T-helper 1 cell treated with Interleukin-12 subunit alpha and Interleukin-12 subunit beta and Interleukin-4 antibody, amounts not matched to agents 30 μg/mL and 1 μg/mL, for 36 hours (primary cell): ENCODE results near the gene SCFD2.
"Not testable (repeated sequence)": the region's sequence is repeated elsewhere in the genome, so short reads cannot be mapped to it uniquely, and the experiment has no call there.

ENCODE experiments used
- H3K27ac Mint-ChIP-seq: one replicate; pipeline ENCODE4 v1.8.0; 2021; ENCODE audit warnings: mild to moderate bottlenecking, mixed read lengths
- H3K27me3 Mint-ChIP-seq: one replicate; pipeline ENCODE4 v1.8.0; 2021; ENCODE audit warnings: low read depth, mixed read lengths
- H3K36me3 Mint-ChIP-seq: one replicate; pipeline ENCODE4 v1.8.0; 2021; ENCODE audit warnings: low read depth, mixed read lengths
- H3K4me1 Mint-ChIP-seq: one replicate; pipeline ENCODE4 v1.8.0; 2021; ENCODE audit warnings: low read depth, mixed read lengths
- H3K4me3 Mint-ChIP-seq: one replicate; pipeline ENCODE4 v1.8.0; 2021; ENCODE audit warnings: mild to moderate bottlenecking, moderate library complexity, mixed read lengths
- H3K9me3 Mint-ChIP-seq: one replicate; pipeline ENCODE4 v1.8.0; 2021; ENCODE audit warnings: mixed read lengths

SCFD2 gene

GRCh38 chr4:53197772-53198142, 168.1 kb downstream of the SCFD2 start:
- no peaks in the 10 kb centered on the region for H3K27me3 Mint-ChIP-seq
- H3K4me3 Mint-ChIP-seq: no peak overlapping the region
- H3K4me1 Mint-ChIP-seq: no peaks in the 10 kb centered on the region
- no peaks in the 10 kb centered on the region for H3K9me3 Mint-ChIP-seq
- H3K27ac Mint-ChIP-seq: no peak overlapping the region
- no peaks in the 10 kb centered on the region for H3K36me3 Mint-ChIP-seq

- Mint-ChIP-seq H3K36me3 (no peaks in the 10 kb centered on the region), H3K9me3 (no peaks in the 10 kb centered on the region)
Measured at GRCh38 chr4:53196882-53197771, 168.7 kb downstream of the SCFD2 start.

GRCh38 chr4:53195815-53196661, 169.8 kb downstream of the SCFD2 start:
- H3K27ac Mint-ChIP-seq: no peak overlapping the region
- H3K4me3 Mint-ChIP-seq: no peak overlapping the region
- no peaks in the 10 kb centered on the region for H3K9me3 Mint-ChIP-seq
- H3K4me1 Mint-ChIP-seq: no peaks in the 10 kb centered on the region
- no peaks in the 10 kb centered on the region for H3K27me3 Mint-ChIP-seq
- H3K36me3 Mint-ChIP-seq: no peaks in the 10 kb centered on the region

More at GRCh38 chr4:53196882-53197771, 168.7 kb downstream of the SCFD2 start:
- Mint-ChIP-seq H3K27me3 (no peaks in the 10 kb centered on the region), H3K27ac (no peak overlapping the region), H3K4me3 (no peak overlapping the region), H3K4me1 (no peaks in the 10 kb centered on the region)

GRCh38 chr4:53194727-53195126, 171.1 kb downstream of the SCFD2 start:
- Mint-ChIP-seq H3K36me3 (no peaks in the 10 kb centered on the region), H3K4me3 (no peak overlapping the region), H3K27me3 (no peaks in the 10 kb centered on the region), H3K9me3 (no peaks in the 10 kb centered on the region), H3K27ac (no peak overlapping the region), H3K4me1 (no peaks in the 10 kb centered on the region)

DNA sequence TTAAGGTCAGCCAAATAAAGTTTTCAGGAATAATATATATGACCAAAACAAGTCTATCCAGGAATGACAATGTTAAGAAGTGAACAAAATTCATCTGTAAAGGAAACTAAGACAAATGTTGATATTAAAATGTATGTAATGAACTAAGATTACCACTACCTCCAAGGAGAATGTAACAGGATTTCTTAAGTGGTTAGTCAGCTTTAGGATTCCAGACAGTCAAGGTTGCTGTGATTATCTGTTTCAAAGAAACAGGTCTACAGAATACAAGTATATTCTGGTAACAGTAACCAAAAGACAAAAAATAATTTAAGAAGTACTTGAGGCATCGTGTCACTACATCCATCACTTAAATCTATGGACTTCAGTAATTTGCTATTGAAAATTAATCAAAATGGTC, 172.8 kb downstream of the SCFD2 start:
- no peak overlapping the region for H3K4me3 Mint-ChIP-seq
- H3K27ac Mint-ChIP-seq: no peak overlapping the region
- H3K9me3 Mint-ChIP-seq: no peaks in the 10 kb centered on the region
- H3K27me3 Mint-ChIP-seq: no peaks in the 10 kb centered on the region
- H3K4me1 Mint-ChIP-seq: no peaks in the 10 kb centered on the region
- H3K36me3 Mint-ChIP-seq: no peaks in the 10 kb centered on the region

- H3K4me3 Mint-ChIP-seq: no peak overlapping the region
- H3K27ac Mint-ChIP-seq: no peak overlapping the region
- no peaks in the 10 kb centered on the region for H3K36me3 Mint-ChIP-seq
- no peaks in the 10 kb centered on the region for H3K27me3 Mint-ChIP-seq
- no peaks in the 10 kb centered on the region for H3K4me1 Mint-ChIP-seq
- no peaks in the 10 kb centered on the region for H3K9me3 Mint-ChIP-seq
Measured at GRCh38 chr4:53192496-53192895, 173.4 kb downstream of the SCFD2 start.

- Mint-ChIP-seq H3K27me3 (no peaks in the 10 kb centered on the region), H3K36me3 (no peaks in the 10 kb centered on the region)
Measured at GRCh38 chr4:53191997-53192396, 173.9 kb downstream of the SCFD2 start.

DNA sequence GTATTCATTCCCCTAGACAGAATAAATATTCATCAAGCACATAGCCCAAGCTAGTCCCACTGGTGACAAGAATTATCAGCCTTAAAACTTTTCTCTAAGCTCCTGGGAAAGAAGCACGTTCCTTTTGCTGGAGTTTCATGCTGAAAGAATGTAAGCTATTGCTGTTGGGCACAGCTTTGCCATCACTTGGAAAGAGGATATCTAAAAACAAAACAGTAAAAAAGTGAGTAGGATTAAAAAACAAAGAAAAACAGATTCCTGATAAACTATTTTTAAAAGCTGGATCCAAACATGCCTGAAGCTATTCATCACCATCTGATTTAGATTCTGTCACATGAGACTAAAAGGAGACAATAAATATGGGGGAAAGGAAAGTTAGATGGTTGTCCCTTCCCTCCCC, 176.8 kb downstream of the SCFD2 start:
- H3K4me3 Mint-ChIP-seq: no peak overlapping the region

More at GRCh38 chr4:53191997-53192396, 173.9 kb downstream of the SCFD2 start:
- H3K4me3 Mint-ChIP-seq: no peak overlapping the region
- H3K9me3 Mint-ChIP-seq: no peaks in the 10 kb centered on the region
- H3K4me1 Mint-ChIP-seq: no peaks in the 10 kb centered on the region
- no peak overlapping the region for H3K27ac Mint-ChIP-seq

DNA sequence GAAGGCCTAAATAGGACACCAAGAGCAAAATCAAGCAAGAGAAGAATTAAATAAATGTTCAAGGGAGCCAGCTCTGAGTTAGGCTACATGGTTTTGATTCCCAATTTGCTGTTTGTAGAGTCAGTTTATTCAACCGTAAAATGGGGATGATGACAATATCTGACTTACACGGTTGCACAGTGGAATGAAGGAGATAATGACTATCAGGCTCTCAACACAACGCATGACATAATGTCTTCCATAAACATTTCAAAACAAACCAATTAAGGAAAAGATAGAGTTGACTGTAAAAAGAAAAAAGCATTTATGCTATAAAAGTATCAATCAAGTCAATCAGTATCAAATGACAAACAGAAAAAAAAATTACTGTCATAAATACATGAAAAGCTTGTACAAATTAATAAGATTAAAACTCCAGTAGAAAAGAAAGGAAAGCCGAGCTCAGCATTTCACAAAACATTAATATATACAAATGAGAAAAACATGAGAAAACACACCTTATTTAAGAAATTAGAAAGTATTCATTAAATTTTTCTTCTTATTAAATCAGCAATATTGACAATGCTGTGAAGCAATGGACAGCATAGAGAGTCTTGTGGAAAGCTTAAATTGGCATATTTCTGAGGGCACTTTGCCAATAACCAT, 179.0 kb downstream of the SCFD2 start:
- Mint-ChIP-seq H3K4me3 (no peak overlapping the region), H3K36me3 (peaks cover 9% of the 10 kb centered on the region), H3K9me3 (no peaks in the 10 kb centered on the region), H3K4me1 (no peaks in the 10 kb centered on the region), H3K27ac (no peak overlapping the region), H3K27me3 (no peaks in the 10 kb centered on the region)

More for the DNA sequence above, 176.8 kb downstream of the SCFD2 start:
- Mint-ChIP-seq H3K9me3 (no peaks in the 10 kb centered on the region), H3K27me3 (no peaks in the 10 kb centered on the region), H3K4me1 (no peaks in the 10 kb centered on the region), H3K36me3 (peaks cover 5% of the 10 kb centered on the region), H3K27ac (no peak overlapping the region)

- Mint-ChIP-seq H3K4me1 (no peaks in the 10 kb centered on the region), H3K9me3 (no peaks in the 10 kb centered on the region), H3K4me3 (no peak overlapping the region), H3K27me3 (no peaks in the 10 kb centered on the region), H3K27ac (no peak overlapping the region), H3K36me3 (peaks cover 9% of the 10 kb centered on the region)
Measured at GRCh38 chr4:53185869-53186585, 179.8 kb downstream of the SCFD2 start.

DNA sequence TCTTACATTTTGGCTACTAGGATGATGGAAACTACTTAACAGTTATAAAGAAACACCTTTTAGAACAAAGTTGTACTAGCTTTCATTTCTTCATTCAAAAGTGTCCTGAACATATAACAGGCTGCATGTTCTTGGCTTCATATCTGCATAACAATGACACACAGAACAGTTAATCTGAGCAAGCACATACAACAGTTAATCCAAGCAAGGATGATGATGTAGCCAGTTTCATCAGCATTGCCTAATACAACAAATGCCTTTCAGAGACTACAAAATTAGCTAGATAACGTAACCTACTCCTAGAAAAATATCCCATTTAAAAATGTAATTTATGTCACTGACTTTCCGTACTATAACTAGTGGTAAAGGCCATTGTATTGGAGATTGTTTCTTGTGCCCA, 182.1 kb downstream of the SCFD2 start:
- Mint-ChIP-seq H3K4me1 (no peaks in the 10 kb centered on the region), H3K36me3 (peaks cover 15% of the 10 kb centered on the region), H3K27me3 (no peaks in the 10 kb centered on the region), H3K9me3 (peaks cover 21% of the 10 kb centered on the region), H3K4me3 (no peak overlapping the region), H3K27ac (no peak overlapping the region)

- H3K9me3 Mint-ChIP-seq: peaks cover 41% of the 10 kb centered on the region
- peaks cover 14% of the 10 kb centered on the region for H3K36me3 Mint-ChIP-seq
- not testable (repeated sequence) for H3K27ac Mint-ChIP-seq, H3K4me1 Mint-ChIP-seq, H3K4me3 Mint-ChIP-seq, H3K27me3 Mint-ChIP-seq
Measured at GRCh38 chr4:53177751-53178150, 188.1 kb downstream of the SCFD2 start.

GRCh38 chr4:53175640-53176039, 190.2 kb downstream of the SCFD2 start:
- Mint-ChIP-seq H3K4me3 (no peak overlapping the region), H3K27me3 (no peaks in the 10 kb centered on the region), H3K36me3 (peaks cover 17% of the 10 kb centered on the region), H3K4me1 (peaks cover 8% of the 10 kb centered on the region), H3K9me3 (peaks cover 48% of the 10 kb centered on the region), H3K27ac (no peak overlapping the region)

DNA sequence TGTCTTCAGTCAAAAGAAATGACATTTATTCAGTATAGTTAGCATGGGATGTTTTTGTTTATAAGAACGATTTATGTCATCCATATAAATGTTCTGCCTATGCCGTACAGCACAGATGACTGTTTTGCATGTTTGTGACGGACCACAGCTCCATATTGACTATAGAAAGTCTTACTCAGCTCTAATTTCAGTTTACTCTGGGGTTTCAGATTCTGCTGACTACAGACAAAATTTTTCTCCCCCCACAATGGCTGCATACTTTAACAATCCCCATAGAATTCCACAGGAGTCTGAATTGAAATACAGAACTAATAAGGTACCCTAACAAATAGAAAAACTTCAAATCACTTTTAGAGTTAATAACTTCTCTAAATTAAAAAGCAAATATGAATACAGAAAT, 191.0 kb downstream of the SCFD2 start:
- no peak overlapping the region for H3K27ac Mint-ChIP-seq
- no peaks in the 10 kb centered on the region for H3K27me3 Mint-ChIP-seq
- H3K4me1 Mint-ChIP-seq: peaks cover 8% of the 10 kb centered on the region
- no peak overlapping the region for H3K4me3 Mint-ChIP-seq
- H3K36me3 Mint-ChIP-seq: peaks cover 12% of the 10 kb centered on the region
- H3K9me3 Mint-ChIP-seq: peaks cover 40% of the 10 kb centered on the region
